H9 (cell line): ENCODE results near the gene SEPTIN2. TPM values are rescaled to one million over a fixed set of nuclear protein-coding genes. Genes with fewer than 3 reads are reported as not detected.

Experiments used
- DNase-seq: peaks from one replicate; pipeline ENCODE4 v3.0.0-alpha.2; 2017
- H2AFZ ChIP-seq: one replicate; pipeline ENCODE4 v1.6.1; 2013; ENCODE audit warnings: mild to moderate bottlenecking, low read length, control low read depth, moderate library complexity
- H2AK5ac ChIP-seq: 2 replicates; pipeline ENCODE4 v1.6.1; 2013; ENCODE audit warnings: low read length, control low read depth, mixed read lengths; ENCODE audit not compliant: insufficient read length
- H2BK120ac ChIP-seq: one replicate; pipeline ENCODE4 v1.6.1; 2013; ENCODE audit warnings: low read depth, mild to moderate bottlenecking, low read length, control low read depth, inconsistent platforms; ENCODE audit not compliant: poor library complexity, severe bottlenecking
- H2BK12ac ChIP-seq: 2 replicates; pipeline ENCODE4 v1.6.1; 2013; ENCODE audit warnings: low read length, control low read depth, mixed read lengths, low read depth; ENCODE audit not compliant: insufficient read length
- H2BK15ac ChIP-seq: 2 replicates; pipeline ENCODE4 v1.6.1; 2013; ENCODE audit warnings: low read depth, low read length, control low read depth
- H2BK20ac ChIP-seq: one replicate; pipeline ENCODE4 v1.6.1; 2013; ENCODE audit warnings: low read depth, mild to moderate bottlenecking, low read length, control low read depth, inconsistent platforms; ENCODE audit not compliant: poor library complexity, severe bottlenecking
- H2BK5ac ChIP-seq: 2 replicates; pipeline ENCODE4 v1.6.1; 2013; ENCODE audit warnings: low read length, control low read depth, mixed read lengths; ENCODE audit not compliant: insufficient read length
- H3K14ac ChIP-seq: 2 replicates; pipeline ENCODE4 v1.6.1; 2013; ENCODE audit warnings: low read length, control low read depth; ENCODE audit not compliant: insufficient read depth
- H3K18ac ChIP-seq: 2 replicates; pipeline ENCODE4 v1.6.1; 2013; ENCODE audit warnings: low read depth, mild to moderate bottlenecking, mixed read lengths, low read length, control low read depth; ENCODE audit not compliant: insufficient read length
- H3K23ac ChIP-seq: 2 replicates; pipeline ENCODE4 v1.6.1; 2013; ENCODE audit warnings: low read length, control low read depth, mixed read lengths, low read depth; ENCODE audit not compliant: insufficient read length
- H3K23me2 ChIP-seq: 2 replicates; pipeline ENCODE4 v1.6.1; 2013; ENCODE audit warnings: low read depth, mild to moderate bottlenecking, mixed read lengths, low read length, control low read depth; ENCODE audit not compliant: insufficient read length, poor library complexity, severe bottlenecking
- H3K27ac ChIP-seq: 2 replicates; pipeline ENCODE4 v1.5.1; 2013; ENCODE audit warnings: low read length, control low read depth, mixed read lengths, low read depth; ENCODE audit not compliant: insufficient read length
- H3K27me3 ChIP-seq: 2 replicates; pipeline ENCODE4 v1.6.1; 2013; ENCODE audit warnings: low read length, control low read depth, inconsistent platforms; ENCODE audit not compliant: insufficient read depth
- H3K4ac ChIP-seq: 2 replicates; pipeline ENCODE4 v1.6.1; 2013; ENCODE audit warnings: low read depth, mild to moderate bottlenecking, control low read depth, inconsistent platforms, low read length, moderate library complexity
- H3K4me1 ChIP-seq: 2 replicates; pipeline ENCODE4 v1.6.1; 2013; ENCODE audit warnings: low read length, control low read depth, inconsistent platforms; ENCODE audit not compliant: insufficient read depth
- H3K4me2 ChIP-seq: 2 replicates; pipeline ENCODE4 v1.6.1; 2013; ENCODE audit warnings: low read length, control low read depth, mixed read lengths; ENCODE audit not compliant: insufficient read length, insufficient read depth
- H3K56ac ChIP-seq: 2 replicates; pipeline ENCODE4 v1.6.1; 2013; ENCODE audit warnings: low read depth, mild to moderate bottlenecking, mixed read lengths, low read length, control low read depth; ENCODE audit not compliant: insufficient read length
- H3K79me1 ChIP-seq: 2 replicates; pipeline ENCODE4 v1.6.1; 2013; ENCODE audit warnings: low read depth, mild to moderate bottlenecking, moderate library complexity, low read length, control low read depth, inconsistent platforms; ENCODE audit not compliant: insufficient read depth, poor library complexity, severe bottlenecking
- H3K79me2 ChIP-seq: 2 replicates; pipeline ENCODE4 v1.6.1; 2013; ENCODE audit warnings: low read length, control low read depth, inconsistent platforms; ENCODE audit not compliant: insufficient read depth
- H3K9ac ChIP-seq: 2 replicates; pipeline ENCODE4 v1.6.1; 2013; ENCODE audit warnings: low read length, control low read depth, mixed read lengths; ENCODE audit not compliant: insufficient read length; ENCODE audit errors: extremely low read depth
- H3K9me3 ChIP-seq: one replicate; pipeline ENCODE4 v1.6.1; 2013; ENCODE audit warnings: low read depth, low read length, inconsistent platforms; ENCODE audit not compliant: control insufficient read depth
- H3T11ph ChIP-seq: one replicate; pipeline ENCODE4 v1.6.1; 2013; ENCODE audit warnings: mild to moderate bottlenecking, low read length, control low read depth, inconsistent platforms
- H4K20me1 ChIP-seq: one replicate; pipeline ENCODE4 v1.6.1; 2013; ENCODE audit not compliant: control insufficient read depth, insufficient read length, insufficient read depth
- H4K5ac ChIP-seq: 2 replicates; pipeline ENCODE4 v1.6.1; 2013; ENCODE audit warnings: low read depth, mild to moderate bottlenecking, mixed read lengths, low read length, control low read depth; ENCODE audit not compliant: insufficient read length
- H4K8ac ChIP-seq: replicated peaks from 2 replicates; pipeline ENCODE4 v1.6.1; 2013; ENCODE audit warnings: low read length, control low read depth, mixed read lengths, low read depth; ENCODE audit not compliant: insufficient read length
- H4K91ac ChIP-seq: 2 replicates; pipeline ENCODE4 v1.6.1; 2013; ENCODE audit warnings: low read depth, mild to moderate bottlenecking, moderate library complexity, mixed read lengths, low read length, control low read depth; ENCODE audit not compliant: insufficient read length
- H3K27ac Mint-ChIP-seq, 3 experiments: 2 replicates in 2 of 3; 3 replicates in 1 of 3; pipeline ENCODE4 v1.8.0; 2020 to 2021; ENCODE audit warnings: mixed read lengths in 3 of 3, mild to moderate bottlenecking in 1 of 3, moderate library complexity in 1 of 3
- H3K27me3 Mint-ChIP-seq: 2 replicates; pipeline ENCODE4 v1.8.0; 2021; ENCODE audit warnings: low read depth, mild to moderate bottlenecking, moderate library complexity, mixed read lengths
- H3K36me3 Mint-ChIP-seq, 3 experiments: 2 replicates in 2 of 3; 3 replicates in 1 of 3; pipeline ENCODE4 v1.8.0; 2020 to 2021; ENCODE audit warnings: low read depth in 3 of 3, mixed read lengths in 3 of 3; ENCODE audit not compliant: insufficient read depth in 1 of 3
- H3K4me1 Mint-ChIP-seq, 2 experiments: 2 replicates each; pipeline ENCODE4 v1.8.0; 2020; ENCODE audit warnings: mixed read lengths in 2 of 2
- H3K4me3 Mint-ChIP-seq, 2 experiments: 2 replicates in 1 of 2; 3 replicates in 1 of 2; pipeline ENCODE4 v1.8.0; 2020 to 2021; ENCODE audit warnings: mild to moderate bottlenecking in 2 of 2, mixed read lengths in 2 of 2, moderate library complexity in 1 of 2
- H3K9me3 Mint-ChIP-seq, 2 experiments: 2 replicates in 1 of 2; 3 replicates in 1 of 2; pipeline ENCODE4 v1.8.0; 2020; ENCODE audit warnings: mild to moderate bottlenecking in 2 of 2, mixed read lengths in 2 of 2, moderate library complexity in 1 of 2
- WGBS: extraction: QIAGEN DNeasy Blood & Tissue Kit; methylation state at CpG from one replicate; pipeline ENCODE4 v1.1.7; 2013; ENCODE audit warnings: missing lambda C conversion rate, low lambda C conversion rate, mixed read lengths; ENCODE audit not compliant: insufficient read length; ENCODE audit errors: extremely low coverage; 5-methylcytosine and 5-hydroxymethylcytosine counted together
- total RNA-seq: library from RNA; stranded (reverse); gene quantifications from 2 replicates; pipeline ENCODE4 v1.2.1, GENCODE V29; 2021
- TF ChIP-seq, protein P1 (sequence below): fragments of 200-600 bp; sonication (generic); conservative IDR thresholded peaks from 3 replicates; pipeline ENCODE4 v1.8.0; 2021; ENCODE audit warnings: antibody characterized with exemption, mild to moderate bottlenecking

SEPTIN2 gene
- total RNA-seq, 1 experiment from 2014 or later = 385 TPM

DNA sequence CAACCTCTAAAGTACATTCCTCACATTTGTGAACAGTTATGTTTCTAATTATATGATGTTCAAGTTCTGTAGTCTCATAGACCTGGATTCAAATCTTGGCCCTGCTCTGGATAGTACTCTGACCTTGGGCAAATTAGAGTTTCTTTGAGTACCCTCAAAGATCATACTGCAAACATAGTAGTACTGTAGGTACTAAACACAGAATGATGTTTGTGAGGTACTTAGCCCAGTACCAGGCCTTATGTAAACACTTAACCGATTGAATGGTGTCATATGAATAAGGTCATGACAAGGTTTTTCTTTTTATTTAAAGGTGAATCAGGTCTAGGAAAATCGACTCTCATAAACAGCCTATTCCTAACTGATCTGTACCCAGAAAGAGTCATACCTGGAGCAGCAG is 19.1 kb downstream of the SEPTIN2 start:
- no peak overlapping the region for H2BK5ac ChIP-seq

More for the DNA sequence above, 19.1 kb downstream of the SEPTIN2 start:
- Histone ChIP-seq H2BK20ac (no peak overlapping the region), H3K4ac (no peak overlapping the region), H3K56ac (no peak overlapping the region), H3K23ac (no peak overlapping the region), H3K23me2 (no peaks in the 10 kb centered on the region), H2AK5ac (no peak overlapping the region), H2BK12ac (no peak overlapping the region), H3K79me1 (peaks cover 2% of the 10 kb centered on the region), H3K4me2 (no peak overlapping the region), H3T11ph (no peak overlapping the region), H3K27ac (no peak overlapping the region), H3K9me3 (no peaks in the 10 kb centered on the region), H4K8ac (no peak overlapping the region), H3K9ac (no peak overlapping the region), H2AFZ (no peak overlapping the region), H4K20me1 (no peaks in the 10 kb centered on the region), H3K27me3 (no peaks in the 10 kb centered on the region), H3K14ac (no peak overlapping the region), H4K91ac (no peak overlapping the region), H4K5ac (no peak overlapping the region), H3K4me1 (no peaks in the 10 kb centered on the region), H2BK15ac (no peak overlapping the region), H2BK120ac (no peak overlapping the region), H3K79me2 (peaks cover 2% of the 10 kb centered on the region; the same call in 1 of the 2 replicates), H3K18ac (no peak overlapping the region)
- Mint-ChIP-seq H3K36me3 (peaks cover 21 to 81% (median 73%) of the 10 kb centered on the region in 3 experiments; a peak in 6 of 7 replicates), H3K4me1 (no peaks in the 10 kb centered on the region; a peak in 1 of 4 replicates), H3K4me3 (no peak overlapping the region), H3K27ac (no peak overlapping the region), H3K27me3 (no peaks in the 10 kb centered on the region), H3K9me3 (no peaks in the 10 kb centered on the region)
- WGBS = no CpG with 5 or more reads among the region's 2 CpGs
- TF ChIP-seq, protein P1, sequence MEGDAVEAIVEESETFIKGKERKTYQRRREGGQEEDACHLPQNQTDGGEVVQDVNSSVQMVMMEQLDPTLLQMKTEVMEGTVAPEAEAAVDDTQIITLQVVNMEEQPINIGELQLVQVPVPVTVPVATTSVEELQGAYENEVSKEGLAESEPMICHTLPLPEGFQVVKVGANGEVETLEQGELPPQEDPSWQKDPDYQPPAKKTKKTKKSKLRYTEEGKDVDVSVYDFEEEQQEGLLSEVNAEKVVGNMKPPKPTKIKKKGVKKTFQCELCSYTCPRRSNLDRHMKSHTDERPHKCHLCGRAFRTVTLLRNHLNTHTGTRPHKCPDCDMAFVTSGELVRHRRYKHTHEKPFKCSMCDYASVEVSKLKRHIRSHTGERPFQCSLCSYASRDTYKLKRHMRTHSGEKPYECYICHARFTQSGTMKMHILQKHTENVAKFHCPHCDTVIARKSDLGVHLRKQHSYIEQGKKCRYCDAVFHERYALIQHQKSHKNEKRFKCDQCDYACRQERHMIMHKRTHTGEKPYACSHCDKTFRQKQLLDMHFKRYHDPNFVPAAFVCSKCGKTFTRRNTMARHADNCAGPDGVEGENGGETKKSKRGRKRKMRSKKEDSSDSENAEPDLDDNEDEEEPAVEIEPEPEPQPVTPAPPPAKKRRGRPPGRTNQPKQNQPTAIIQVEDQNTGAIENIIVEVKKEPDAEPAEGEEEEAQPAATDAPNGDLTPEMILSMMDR = no peak
- no peak for DNase-seq
